Measurements from ENCODE around the gene NWD2. TPM values are rescaled to one million over a fixed set of nuclear protein-coding genes. Genes with fewer than 3 reads are reported as not detected.

NWD2 gene
- total RNA-seq, 2 donors from 2014 or later: not detected

DNA sequence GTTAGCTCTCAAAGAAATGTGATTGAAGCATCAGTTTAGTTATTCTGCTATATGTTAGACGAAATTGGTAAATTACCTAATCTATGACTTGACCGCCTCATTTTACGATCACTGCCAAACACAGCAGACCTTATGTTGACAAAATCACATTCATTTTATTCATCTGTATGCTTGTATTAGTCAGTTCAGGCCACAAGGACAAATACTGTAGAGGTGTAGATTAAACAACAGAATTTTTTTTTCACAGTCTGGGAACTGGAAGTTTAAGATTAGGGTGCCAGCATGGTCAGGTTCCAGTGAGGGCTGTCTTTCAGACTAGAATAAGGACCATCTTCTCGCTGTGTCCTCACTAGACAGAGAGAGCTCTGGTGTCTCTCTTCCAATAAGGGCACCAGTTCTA, 177.1 kb downstream of the NWD2 start:
- Histone ChIP-seq H3K9me3 (ENCODE audit: control insufficient read depth, low read length) (no peaks in the 10 kb centered on the region), H3K9ac (ENCODE audit: extremely low read depth, low read length, poor library complexity, severe bottlenecking) (no peak overlapping the region), H3K4me3 (ENCODE audit: low read length) (no peak overlapping the region), H3K27ac (ENCODE audit: low read depth, low read length) (no peak overlapping the region), H3K27me3 (ENCODE audit: control insufficient read depth, insufficient read depth, low read length, poor library complexity, severe bottlenecking) (no peaks in the 10 kb centered on the region), H3K36me3 (ENCODE audit: control insufficient read depth, insufficient read depth, low read length) (no peaks in the 10 kb centered on the region), H3K4me1 (ENCODE audit: control insufficient read depth, insufficient read depth, low read length) (no peaks in the 10 kb centered on the region)
- no peaks in the 10 kb centered on the region for H3K4me1 Mint-ChIP-seq
- H3K27me3 Mint-ChIP-seq (ENCODE audit: insufficient read depth): peaks cover 5% of the 10 kb centered on the region
- H3K9me3 Mint-ChIP-seq: peaks cover 5% of the 10 kb centered on the region
- no peak overlapping the region for H3K4me3 Mint-ChIP-seq
- no peak overlapping the region for H3K27ac Mint-ChIP-seq
- no peaks in the 10 kb centered on the region for H3K36me3 Mint-ChIP-seq (ENCODE audit: low read depth)
- DNase-seq: no peak
- TF ChIP-seq, protein P1, sequence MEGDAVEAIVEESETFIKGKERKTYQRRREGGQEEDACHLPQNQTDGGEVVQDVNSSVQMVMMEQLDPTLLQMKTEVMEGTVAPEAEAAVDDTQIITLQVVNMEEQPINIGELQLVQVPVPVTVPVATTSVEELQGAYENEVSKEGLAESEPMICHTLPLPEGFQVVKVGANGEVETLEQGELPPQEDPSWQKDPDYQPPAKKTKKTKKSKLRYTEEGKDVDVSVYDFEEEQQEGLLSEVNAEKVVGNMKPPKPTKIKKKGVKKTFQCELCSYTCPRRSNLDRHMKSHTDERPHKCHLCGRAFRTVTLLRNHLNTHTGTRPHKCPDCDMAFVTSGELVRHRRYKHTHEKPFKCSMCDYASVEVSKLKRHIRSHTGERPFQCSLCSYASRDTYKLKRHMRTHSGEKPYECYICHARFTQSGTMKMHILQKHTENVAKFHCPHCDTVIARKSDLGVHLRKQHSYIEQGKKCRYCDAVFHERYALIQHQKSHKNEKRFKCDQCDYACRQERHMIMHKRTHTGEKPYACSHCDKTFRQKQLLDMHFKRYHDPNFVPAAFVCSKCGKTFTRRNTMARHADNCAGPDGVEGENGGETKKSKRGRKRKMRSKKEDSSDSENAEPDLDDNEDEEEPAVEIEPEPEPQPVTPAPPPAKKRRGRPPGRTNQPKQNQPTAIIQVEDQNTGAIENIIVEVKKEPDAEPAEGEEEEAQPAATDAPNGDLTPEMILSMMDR (conservative IDR thresholded peaks at IDR 0.05): no peak
- WGBS, 2 experiments (ENCODE audit: insufficient coverage in 1 of 2, insufficient read length in 1 of 2): 96 to 100% methylated on average over 2 to 4 of the region's 4 CpGs

- Mint-ChIP-seq H3K4me3 (no peak overlapping the region), H3K4me1 (no peaks in the 10 kb centered on the region), H3K27ac (no peak overlapping the region), H3K9me3 (peaks cover 5% of the 10 kb centered on the region), H3K36me3 (ENCODE audit: low read depth) (no peaks in the 10 kb centered on the region), H3K27me3 (ENCODE audit: insufficient read depth) (peaks cover 5% of the 10 kb centered on the region)
- no peak overlapping the region for H3K27ac ChIP-seq (ENCODE audit: low read depth, low read length)
- no peaks in the 10 kb centered on the region for H3K4me1 ChIP-seq (ENCODE audit: control insufficient read depth, insufficient read depth, low read length)
- H3K4me3 ChIP-seq (ENCODE audit: low read length): no peak overlapping the region
- DNase-seq: no peak
- H3K9me3 ChIP-seq (ENCODE audit: control insufficient read depth, low read length): no peaks in the 10 kb centered on the region
- TF ChIP-seq, protein P1 (conservative IDR thresholded peaks at IDR 0.05): no peak
- no peaks in the 10 kb centered on the region for H3K36me3 ChIP-seq (ENCODE audit: control insufficient read depth, insufficient read depth, low read length)
- whole genome bisulfite sequencing, 2 experiments (ENCODE audit: insufficient coverage in 1 of 2, insufficient read length in 1 of 2): 91 to 100% methylated on average over 1 to 2 of the region's 2 CpGs
- H3K9ac ChIP-seq (ENCODE audit: extremely low read depth, low read length, poor library complexity, severe bottlenecking): no peak overlapping the region
- no peaks in the 10 kb centered on the region for H3K27me3 ChIP-seq (ENCODE audit: control insufficient read depth, insufficient read depth, low read length, poor library complexity, severe bottlenecking)
Observed at GRCh38 chr4:37422102-37422501, 177.6 kb downstream of the NWD2 start.

DNA sequence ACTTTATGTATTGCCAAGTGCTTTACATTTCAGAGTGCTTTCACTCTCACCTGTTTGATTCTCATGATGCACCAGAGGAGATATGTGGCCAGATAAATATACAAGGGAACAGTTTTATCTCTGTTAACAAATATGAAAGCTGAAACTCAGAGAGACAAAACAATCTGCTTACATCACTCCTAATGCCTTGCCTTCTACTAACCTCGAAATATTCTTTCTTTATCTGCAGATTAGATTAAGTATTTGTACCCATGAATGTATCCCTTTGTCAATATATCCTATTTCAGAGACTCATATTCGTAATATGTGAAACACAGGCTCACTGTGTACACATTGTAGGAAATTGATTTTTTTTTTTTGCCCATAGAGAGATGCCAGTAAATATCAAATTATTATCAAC, 178.1 kb downstream of the NWD2 start:
- no peaks in the 10 kb centered on the region for H3K9me3 ChIP-seq (ENCODE audit: control insufficient read depth, low read length)
- Mint-ChIP-seq H3K27ac (no peak overlapping the region), H3K36me3 (ENCODE audit: low read depth) (no peaks in the 10 kb centered on the region), H3K4me1 (no peaks in the 10 kb centered on the region), H3K27me3 (ENCODE audit: insufficient read depth) (peaks cover 5% of the 10 kb centered on the region), H3K9me3 (peaks cover 5% of the 10 kb centered on the region), H3K4me3 (no peak overlapping the region)
- H3K4me1 ChIP-seq (ENCODE audit: control insufficient read depth, insufficient read depth, low read length): no peaks in the 10 kb centered on the region
- no peak for DNase-seq
- no peaks in the 10 kb centered on the region for H3K36me3 ChIP-seq (ENCODE audit: control insufficient read depth, insufficient read depth, low read length)
- WGBS, 2 experiments (ENCODE audit: insufficient coverage in 1 of 2, insufficient read length in 1 of 2): 83 to 88% methylated on average over 1 to 2 of the region's 2 CpGs
- no peak overlapping the region for H3K27ac ChIP-seq (ENCODE audit: low read depth, low read length)
- no peaks in the 10 kb centered on the region for H3K27me3 ChIP-seq (ENCODE audit: control insufficient read depth, insufficient read depth, low read length, poor library complexity, severe bottlenecking)
- no peak overlapping the region for H3K4me3 ChIP-seq (ENCODE audit: low read length)
- TF ChIP-seq, protein P1 (conservative IDR thresholded peaks at IDR 0.05): no peak
- no peak overlapping the region for H3K9ac ChIP-seq (ENCODE audit: extremely low read depth, low read length, poor library complexity, severe bottlenecking)
